ENCODE data around the gene ENOSF1. TPM values are rescaled to one million over a fixed set of nuclear protein-coding genes. Genes with fewer than 3 reads are reported as not detected.

The ENOSF1 gene
- total RNA-seq, 1 donor from 2014 or later: 93.6 TPM

GRCh38 chr18:678482-679182 lies 33.8 kb downstream of the ENOSF1 start:
- intact Hi-C loops (cut with micrococcal nuclease): no loop called here
- Mint-ChIP-seq H3K36me3 (ENCODE audit: low read depth) (peaks cover 81% of the 10 kb centered on the region), H3K4me3 (ENCODE audit: low read depth) (no peak overlapping the region), H3K27ac (no peak overlapping the region), H3K27me3 (ENCODE audit: low read depth) (no peaks in the 10 kb centered on the region), H3K9me3 (no peaks in the 10 kb centered on the region), H3K4me1 (ENCODE audit: low read depth) (peaks cover 34% of the 10 kb centered on the region)
- no peak for DNase-seq (ENCODE audit: low spot score)

DNA sequence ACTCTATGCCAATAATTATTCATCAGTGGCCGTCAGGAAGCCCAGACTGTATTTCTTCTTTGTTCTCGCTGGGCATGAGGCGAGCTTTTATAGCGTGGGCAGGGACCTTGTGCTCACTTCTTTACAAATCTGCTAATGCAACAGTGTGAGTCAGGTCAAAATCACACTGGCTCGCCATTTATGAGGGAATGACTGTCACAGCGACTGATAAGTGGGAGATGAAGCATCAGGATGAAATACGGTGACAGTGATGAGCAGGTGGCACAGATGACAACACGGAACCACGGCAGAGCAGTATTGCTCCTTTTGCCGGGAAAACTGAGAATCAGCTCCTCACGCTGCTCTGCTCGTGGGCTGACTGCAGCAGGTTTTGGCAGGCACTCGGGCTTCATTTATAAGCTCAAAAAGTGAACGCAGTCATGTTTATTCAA lies 34.5 kb downstream of the ENOSF1 start:
- Mint-ChIP-seq H3K4me1 (ENCODE audit: low read depth) (peaks cover 31% of the 10 kb centered on the region), H3K36me3 (ENCODE audit: low read depth) (peaks cover 76% of the 10 kb centered on the region), H3K27me3 (ENCODE audit: low read depth) (no peaks in the 10 kb centered on the region), H3K4me3 (ENCODE audit: low read depth) (no peak overlapping the region), H3K9me3 (no peaks in the 10 kb centered on the region), H3K27ac (no peak overlapping the region)
- intact Hi-C loops (cut with micrococcal nuclease): no loop called here
- DNase-seq (ENCODE audit: low spot score): no peak

DNA sequence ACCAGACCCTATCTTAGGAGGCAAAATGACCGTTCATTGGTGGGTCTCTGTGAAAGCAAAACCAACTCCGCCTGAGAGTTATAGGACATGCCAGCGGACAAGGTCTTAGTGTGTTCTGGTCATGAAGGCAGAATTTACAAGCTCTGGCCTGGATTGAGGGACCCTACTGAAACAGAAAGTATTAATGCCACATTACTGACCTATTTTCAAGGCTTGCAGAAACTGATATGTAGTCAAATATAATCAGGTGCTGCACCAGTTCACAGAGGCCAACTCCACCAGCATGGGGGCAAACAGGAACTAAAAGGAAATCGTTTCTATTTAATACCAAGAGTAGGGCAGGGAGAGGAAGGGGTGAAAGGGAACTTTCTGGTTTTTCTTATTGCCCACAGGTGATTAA lies 35.3 kb downstream of the ENOSF1 start:
- H3K27ac Mint-ChIP-seq: peak overlapping the region; percentile 33
- no peak overlapping the region for H3K4me3 Mint-ChIP-seq (ENCODE audit: low read depth)
- peaks cover 26% of the 10 kb centered on the region for H3K4me1 Mint-ChIP-seq (ENCODE audit: low read depth)
- intact Hi-C loops (cut with micrococcal nuclease): no loop called here
- no peaks in the 10 kb centered on the region for H3K9me3 Mint-ChIP-seq
- H3K27me3 Mint-ChIP-seq (ENCODE audit: low read depth): no peaks in the 10 kb centered on the region
- no peak for DNase-seq (ENCODE audit: low spot score)
- peaks cover 78% of the 10 kb centered on the region for H3K36me3 Mint-ChIP-seq (ENCODE audit: low read depth)

DNA sequence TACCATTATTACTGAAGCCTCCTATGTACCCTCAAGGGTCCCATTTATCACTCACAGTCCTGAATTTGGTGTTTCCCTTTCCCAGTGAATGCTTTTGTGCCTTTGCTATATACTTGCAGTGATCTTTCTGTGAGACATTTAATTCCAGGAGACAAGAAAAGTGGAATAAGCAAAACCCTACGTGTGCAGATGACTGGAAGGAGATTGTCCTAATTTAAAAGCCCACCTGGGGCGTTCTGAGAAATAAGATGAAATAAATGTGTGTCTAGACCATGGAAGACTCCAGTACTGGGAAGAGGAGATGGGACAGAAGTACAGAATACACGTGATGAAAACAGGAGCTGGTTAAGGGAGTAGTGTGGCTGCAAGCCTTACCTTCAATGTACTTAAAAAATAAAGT lies 35.7 kb downstream of the ENOSF1 start:
- H3K36me3 Mint-ChIP-seq (ENCODE audit: low read depth): peaks cover 76% of the 10 kb centered on the region
- no peak for DNase-seq (ENCODE audit: low spot score)
- H3K9me3 Mint-ChIP-seq: no peaks in the 10 kb centered on the region
- no peak overlapping the region for H3K27ac Mint-ChIP-seq
- H3K4me1 Mint-ChIP-seq (ENCODE audit: low read depth): peaks cover 22% of the 10 kb centered on the region
- H3K4me3 Mint-ChIP-seq (ENCODE audit: low read depth): no peak overlapping the region
- H3K27me3 Mint-ChIP-seq (ENCODE audit: low read depth): no peaks in the 10 kb centered on the region
- intact Hi-C loops (cut with micrococcal nuclease): no loop called here

- peaks cover 77% of the 10 kb centered on the region for H3K36me3 Mint-ChIP-seq (ENCODE audit: low read depth)
- H3K27ac Mint-ChIP-seq: peak overlapping the region; percentile 18
- H3K4me1 Mint-ChIP-seq (ENCODE audit: low read depth): peaks cover 17% of the 10 kb centered on the region
- DNase-seq (ENCODE audit: low spot score): no peak
- no peaks in the 10 kb centered on the region for H3K9me3 Mint-ChIP-seq
- intact Hi-C loops (cut with micrococcal nuclease): no loop called here
- no peaks in the 10 kb centered on the region for H3K27me3 Mint-ChIP-seq (ENCODE audit: low read depth)
- H3K4me3 Mint-ChIP-seq (ENCODE audit: low read depth): no peak overlapping the region
Measured at GRCh38 chr18:676069-676468, 36.4 kb downstream of the ENOSF1 start.

- no peaks in the 10 kb centered on the region for H3K9me3 Mint-ChIP-seq
- intact Hi-C loops (cut with micrococcal nuclease): no loop called here
- H3K36me3 Mint-ChIP-seq (ENCODE audit: low read depth): peaks cover 77% of the 10 kb centered on the region
- H3K27me3 Mint-ChIP-seq (ENCODE audit: low read depth): no peaks in the 10 kb centered on the region
- no peak overlapping the region for H3K4me3 Mint-ChIP-seq (ENCODE audit: low read depth)
- H3K4me1 Mint-ChIP-seq (ENCODE audit: low read depth): peaks cover 19% of the 10 kb centered on the region
- H3K27ac Mint-ChIP-seq: peak overlapping the region; percentile 52
- DNase-seq (ENCODE audit: low spot score): no peak
Measured at GRCh38 chr18:675307-675706, 37.1 kb downstream of the ENOSF1 start.

DNA sequence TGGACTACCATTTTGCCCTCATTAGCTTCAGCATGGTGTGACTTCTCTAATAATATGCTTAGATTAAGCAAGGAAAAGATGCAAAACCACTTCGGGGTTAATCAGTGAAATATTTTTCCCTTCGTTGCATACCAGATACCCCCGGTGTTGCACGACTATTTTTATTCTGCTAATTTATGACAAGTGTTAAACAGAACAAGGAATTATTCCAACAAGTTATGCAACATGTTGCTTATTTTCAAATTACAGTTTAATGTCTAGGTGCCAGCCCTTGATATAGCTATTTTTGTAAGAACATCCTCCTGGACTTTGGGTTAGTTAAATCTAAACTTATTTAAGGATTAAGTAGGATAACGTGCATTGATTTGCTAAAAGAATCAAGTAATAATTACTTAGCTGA lies 38.7 kb downstream of the ENOSF1 start:
- intact Hi-C loops (cut with micrococcal nuclease): no loop called here
- H3K4me3 Mint-ChIP-seq (ENCODE audit: low read depth): no peak overlapping the region
- no peaks in the 10 kb centered on the region for H3K9me3 Mint-ChIP-seq
- no peak overlapping the region for H3K27ac Mint-ChIP-seq
- H3K4me1 Mint-ChIP-seq (ENCODE audit: low read depth): peaks cover 17% of the 10 kb centered on the region
- no peak for DNase-seq (ENCODE audit: low spot score)
- H3K27me3 Mint-ChIP-seq (ENCODE audit: low read depth): no peaks in the 10 kb centered on the region
- H3K36me3 Mint-ChIP-seq (ENCODE audit: low read depth): peaks cover 80% of the 10 kb centered on the region

DNA sequence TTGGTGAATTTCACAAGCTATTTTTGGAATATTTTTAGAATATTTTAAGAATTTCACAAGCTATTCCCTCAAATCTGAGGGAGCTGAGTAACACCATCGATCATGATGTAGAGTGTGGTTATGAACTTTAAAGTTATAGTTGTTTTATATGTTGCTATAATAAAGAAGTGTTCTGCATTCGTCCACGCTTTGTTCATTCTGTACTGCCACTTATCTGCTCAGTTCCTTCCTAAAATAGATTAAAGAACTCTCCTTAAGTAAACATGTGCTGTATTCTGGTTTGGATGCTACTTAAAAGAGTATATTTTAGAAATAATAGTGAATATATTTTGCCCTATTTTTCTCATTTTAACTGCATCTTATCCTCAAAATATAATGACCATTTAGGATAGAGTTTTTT lies 39.1 kb downstream of the ENOSF1 start:
- Mint-ChIP-seq H3K4me3 (ENCODE audit: low read depth) (no peak overlapping the region), H3K36me3 (ENCODE audit: low read depth) (peaks cover 82% of the 10 kb centered on the region), H3K4me1 (ENCODE audit: low read depth) (peaks cover 19% of the 10 kb centered on the region), H3K9me3 (no peaks in the 10 kb centered on the region), H3K27me3 (ENCODE audit: low read depth) (no peaks in the 10 kb centered on the region), H3K27ac (no peak overlapping the region)
- intact Hi-C loops (cut with micrococcal nuclease): no loop called here
- no peak for DNase-seq (ENCODE audit: low spot score)

GRCh38 chr18:671405-671804 lies 41.0 kb downstream of the ENOSF1 start:
- Mint-ChIP-seq H3K27me3 (ENCODE audit: low read depth) (no peaks in the 10 kb centered on the region), H3K27ac (peak overlapping the region; percentile 39), H3K9me3 (no peaks in the 10 kb centered on the region), H3K36me3 (ENCODE audit: low read depth) (peaks cover 81% of the 10 kb centered on the region), H3K4me1 (ENCODE audit: low read depth) (peaks cover 19% of the 10 kb centered on the region), H3K4me3 (ENCODE audit: low read depth) (no peak overlapping the region)
- no peak for DNase-seq (ENCODE audit: low spot score)
- intact Hi-C loops (cut with micrococcal nuclease): no loop called here

- no peak overlapping the region for H3K4me3 Mint-ChIP-seq (ENCODE audit: low read depth)
- peak overlapping the region; percentile 11 for H3K27ac Mint-ChIP-seq
- peaks cover 23% of the 10 kb centered on the region for H3K4me1 Mint-ChIP-seq (ENCODE audit: low read depth)
- no peaks in the 10 kb centered on the region for H3K9me3 Mint-ChIP-seq
- peaks cover 79% of the 10 kb centered on the region for H3K36me3 Mint-ChIP-seq (ENCODE audit: low read depth)
- H3K27me3 Mint-ChIP-seq (ENCODE audit: low read depth): no peaks in the 10 kb centered on the region
- no peak for DNase-seq (ENCODE audit: low spot score)
- intact Hi-C loops (cut with micrococcal nuclease): no loop called here
Measured at GRCh38 chr18:670522-670921, 41.9 kb downstream of the ENOSF1 start.

GRCh38 chr18:669077-669476 lies 43.4 kb downstream of the ENOSF1 start:
- no peak overlapping the region for H3K27ac Mint-ChIP-seq
- intact Hi-C loops (cut with micrococcal nuclease): no loop called here
- no peak for DNase-seq (ENCODE audit: low spot score)

DNA sequence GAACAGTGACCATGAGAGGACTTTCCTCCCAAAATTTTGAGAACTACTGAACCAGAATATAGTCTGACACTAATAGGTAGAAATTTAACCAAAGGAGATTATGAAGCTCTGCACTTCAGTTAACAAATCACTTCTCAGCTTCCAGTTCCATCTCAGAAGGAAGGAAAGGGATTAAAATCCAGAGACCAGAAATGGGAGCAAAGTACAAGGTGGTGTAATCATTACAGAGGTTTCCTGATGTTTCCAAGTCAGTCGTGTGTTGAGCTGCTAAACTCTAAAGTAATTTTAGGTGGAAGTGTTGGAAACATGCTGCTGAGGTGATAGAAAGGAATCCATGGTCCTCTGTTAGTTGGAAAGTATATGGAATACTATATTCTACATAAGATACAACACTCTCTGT lies 44.2 kb downstream of the ENOSF1 start:
- Mint-ChIP-seq H3K9me3 (no peaks in the 10 kb centered on the region), H3K4me1 (ENCODE audit: low read depth) (peaks cover 21% of the 10 kb centered on the region), H3K27me3 (ENCODE audit: low read depth) (no peaks in the 10 kb centered on the region), H3K4me3 (ENCODE audit: low read depth) (no peak overlapping the region), H3K27ac (peak overlapping the region; percentile 48), H3K36me3 (ENCODE audit: low read depth) (peaks cover 73% of the 10 kb centered on the region)
- intact Hi-C loops (cut with micrococcal nuclease): no loop called here
- no peak for DNase-seq (ENCODE audit: low spot score)

More at GRCh38 chr18:669077-669476, 43.4 kb downstream of the ENOSF1 start:
- peaks cover 73% of the 10 kb centered on the region for H3K36me3 Mint-ChIP-seq (ENCODE audit: low read depth)
- H3K4me3 Mint-ChIP-seq (ENCODE audit: low read depth): no peak overlapping the region
- no peaks in the 10 kb centered on the region for H3K9me3 Mint-ChIP-seq
- no peaks in the 10 kb centered on the region for H3K27me3 Mint-ChIP-seq (ENCODE audit: low read depth)
- peaks cover 21% of the 10 kb centered on the region for H3K4me1 Mint-ChIP-seq (ENCODE audit: low read depth)

DNA sequence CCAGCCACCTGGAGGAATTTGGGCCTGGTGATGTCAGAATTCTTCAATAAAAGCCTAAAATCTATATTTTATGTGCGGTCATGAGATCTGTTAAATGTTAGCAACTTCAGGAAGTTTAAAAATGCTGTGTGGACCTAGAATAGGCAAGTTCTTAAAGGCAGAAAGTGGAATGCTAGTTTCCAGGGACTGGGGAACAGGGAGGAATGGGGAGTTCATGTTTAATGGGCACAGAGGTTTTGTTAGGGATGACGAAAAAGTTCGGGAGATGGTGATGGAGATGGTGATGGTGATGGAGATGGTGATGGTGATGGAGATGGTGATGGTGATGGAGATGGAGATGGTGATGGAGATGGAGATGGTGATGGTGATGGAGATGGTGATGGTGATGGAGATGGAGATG lies 45.8 kb downstream of the ENOSF1 start:
- H3K27ac Mint-ChIP-seq: peak overlapping the region; percentile 22
- no peak for DNase-seq (ENCODE audit: low spot score)
- H3K4me1 Mint-ChIP-seq (ENCODE audit: low read depth): peaks cover 21% of the 10 kb centered on the region
- H3K9me3 Mint-ChIP-seq: peaks cover 4% of the 10 kb centered on the region
- H3K36me3 Mint-ChIP-seq (ENCODE audit: low read depth): peaks cover 74% of the 10 kb centered on the region
- no peaks in the 10 kb centered on the region for H3K27me3 Mint-ChIP-seq (ENCODE audit: low read depth)
- intact Hi-C loops (cut with micrococcal nuclease): no loop called here
- H3K4me3 Mint-ChIP-seq (ENCODE audit: low read depth): no peak overlapping the region

GRCh38 chr18:666177-666576 lies 46.3 kb downstream of the ENOSF1 start:
- Mint-ChIP-seq H3K4me3 (ENCODE audit: low read depth) (no peak overlapping the region), H3K27me3 (ENCODE audit: low read depth) (no peaks in the 10 kb centered on the region), H3K4me1 (ENCODE audit: low read depth) (peaks cover 22% of the 10 kb centered on the region), H3K9me3 (peaks cover 7% of the 10 kb centered on the region), H3K36me3 (ENCODE audit: low read depth) (peaks cover 74% of the 10 kb centered on the region), H3K27ac (no peak overlapping the region)
- DNase-seq (ENCODE audit: low spot score): no peak
- intact Hi-C loops (cut with micrococcal nuclease): no loop called here

All from activated T-helper 2 cell treated with anti-CD3 and anti-CD28 coated beads, Interferon-gamma antibody, Interleukin-2, Interleukin-4, amounts not matched to agents 10 μg/mL and 5 μg/mL and 100 μg/mL, durations not matched to agents 14 hours and 24 hours and 36 hours (primary cell).